GM18873 (cell line): ENCODE measurements around the gene IFITM2.
"Not testable (repeated sequence)": the region's sequence is repeated elsewhere in the genome, so short reads cannot be mapped to it uniquely, and the experiment has no call there.

ENCODE experiments used
- ATAC-seq: cut with Tn5 transposase; IDR thresholded peaks from one replicate; pipeline ENCODE4 v1.9.1; 2021; ENCODE audit warnings: mild to moderate bottlenecking, moderate library complexity, moderate number of reproducible peaks; ENCODE audit not compliant: unreplicated experiment, low FRiP score

IFITM2 gene

DNA sequence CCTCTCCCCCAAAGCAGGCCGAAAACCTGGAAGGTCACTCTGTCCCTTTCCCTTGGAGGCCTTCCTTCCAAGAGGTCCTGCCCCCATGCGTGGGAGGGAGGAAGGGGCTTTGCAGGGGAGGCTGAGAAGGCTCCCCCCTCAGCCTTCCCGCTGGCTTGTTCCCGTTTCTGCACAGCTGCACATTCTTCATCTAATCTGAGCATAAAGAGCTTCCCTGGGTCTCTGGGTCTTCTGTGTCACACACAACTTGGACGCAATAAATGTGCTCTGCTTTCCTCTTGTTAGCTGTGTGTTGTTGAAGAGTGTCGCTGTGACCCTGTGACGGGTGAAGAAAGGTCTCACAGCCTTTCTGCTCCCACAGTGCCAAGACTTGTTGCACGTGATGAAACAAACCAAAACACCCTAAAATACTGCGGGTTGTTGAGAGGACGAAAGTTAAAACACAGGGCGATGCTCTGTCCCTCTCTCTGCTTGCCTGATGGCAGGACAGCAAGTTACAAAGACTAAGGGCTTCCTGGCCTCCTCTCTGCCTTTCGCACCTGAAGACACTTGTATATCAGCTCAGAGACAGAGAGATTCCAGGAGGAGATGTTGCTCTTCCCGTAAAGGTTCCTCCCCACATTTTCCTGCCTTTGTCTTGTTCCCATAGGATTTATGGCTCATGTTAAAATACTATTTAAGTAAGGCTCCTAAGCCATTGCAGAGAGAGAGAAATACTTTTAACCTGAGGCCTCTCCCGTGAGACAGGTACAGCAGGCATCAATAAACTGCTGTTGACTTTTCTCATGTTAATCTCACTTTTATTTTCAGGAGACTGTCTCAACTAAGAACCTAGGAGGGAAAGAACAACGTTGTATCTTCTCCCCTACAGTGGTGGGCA is 28.4 kb downstream of the IFITM2 start:
- no peak for ATAC-seq

DNA sequence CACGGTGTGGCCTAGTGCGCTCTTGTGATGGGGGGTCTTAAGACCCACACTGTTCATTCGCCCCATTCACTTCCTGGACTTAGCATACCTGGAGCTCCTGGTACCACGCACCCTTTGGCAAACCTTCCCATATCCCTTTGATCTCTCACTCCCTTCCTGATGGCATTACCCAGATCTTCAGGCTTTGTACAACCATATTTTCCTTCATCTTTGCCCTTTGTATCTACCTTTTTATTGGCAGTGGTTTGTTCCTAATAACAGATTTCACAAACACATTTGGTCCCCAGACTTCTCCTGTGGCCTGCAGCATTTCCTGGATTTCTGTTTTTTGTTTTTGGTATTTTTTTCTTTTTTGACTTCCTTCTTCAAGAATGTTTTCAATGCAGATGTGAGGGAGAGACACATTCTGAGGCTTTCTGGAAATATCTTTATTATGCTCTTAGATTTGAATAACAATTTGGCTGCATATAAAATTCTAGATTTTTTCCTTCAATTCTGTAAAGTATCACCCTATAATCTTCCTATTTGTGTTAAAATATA is 29.1 kb downstream of the IFITM2 start:
- no peak for ATAC-seq

DNA sequence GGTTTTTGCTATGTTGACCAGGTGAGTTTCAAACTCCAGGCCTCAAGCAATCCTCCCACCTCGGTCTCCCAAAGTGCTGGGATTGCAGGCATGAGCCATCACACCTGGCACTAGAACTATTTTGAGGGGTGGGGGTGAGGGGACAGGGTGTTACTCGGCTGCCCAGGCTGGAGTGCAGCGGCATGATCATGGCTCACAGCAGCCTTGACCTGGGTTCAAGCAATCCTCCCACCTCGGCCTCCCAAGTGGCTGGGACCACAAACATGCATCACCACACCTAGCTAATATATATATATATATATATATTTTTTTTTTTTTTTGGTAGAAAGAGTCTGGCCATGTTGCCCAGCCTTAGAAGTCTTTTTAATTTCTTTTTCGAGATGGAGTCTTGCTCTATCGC is 30.1 kb downstream of the IFITM2 start:
- no peak for ATAC-seq

DNA sequence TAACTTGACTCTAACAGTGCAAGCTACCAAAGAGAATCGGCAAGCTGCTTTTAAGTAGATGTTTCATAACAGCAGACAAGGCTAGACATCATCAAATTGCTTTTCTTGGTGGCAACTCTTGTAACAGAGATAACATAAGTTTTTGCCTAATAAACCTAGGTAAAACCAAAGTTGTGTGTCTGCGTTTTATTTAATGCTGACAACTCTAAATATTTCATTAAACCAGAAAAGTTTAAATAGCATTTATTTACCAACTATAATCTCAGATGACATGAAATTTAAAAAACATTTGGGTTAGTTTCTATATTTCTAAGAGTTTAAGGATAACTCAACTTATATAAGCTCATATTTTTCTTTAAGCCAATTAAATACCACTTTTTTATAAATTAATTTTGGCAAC is 32.3 kb downstream of the IFITM2 start:
- ATAC-seq, result no peak

DNA sequence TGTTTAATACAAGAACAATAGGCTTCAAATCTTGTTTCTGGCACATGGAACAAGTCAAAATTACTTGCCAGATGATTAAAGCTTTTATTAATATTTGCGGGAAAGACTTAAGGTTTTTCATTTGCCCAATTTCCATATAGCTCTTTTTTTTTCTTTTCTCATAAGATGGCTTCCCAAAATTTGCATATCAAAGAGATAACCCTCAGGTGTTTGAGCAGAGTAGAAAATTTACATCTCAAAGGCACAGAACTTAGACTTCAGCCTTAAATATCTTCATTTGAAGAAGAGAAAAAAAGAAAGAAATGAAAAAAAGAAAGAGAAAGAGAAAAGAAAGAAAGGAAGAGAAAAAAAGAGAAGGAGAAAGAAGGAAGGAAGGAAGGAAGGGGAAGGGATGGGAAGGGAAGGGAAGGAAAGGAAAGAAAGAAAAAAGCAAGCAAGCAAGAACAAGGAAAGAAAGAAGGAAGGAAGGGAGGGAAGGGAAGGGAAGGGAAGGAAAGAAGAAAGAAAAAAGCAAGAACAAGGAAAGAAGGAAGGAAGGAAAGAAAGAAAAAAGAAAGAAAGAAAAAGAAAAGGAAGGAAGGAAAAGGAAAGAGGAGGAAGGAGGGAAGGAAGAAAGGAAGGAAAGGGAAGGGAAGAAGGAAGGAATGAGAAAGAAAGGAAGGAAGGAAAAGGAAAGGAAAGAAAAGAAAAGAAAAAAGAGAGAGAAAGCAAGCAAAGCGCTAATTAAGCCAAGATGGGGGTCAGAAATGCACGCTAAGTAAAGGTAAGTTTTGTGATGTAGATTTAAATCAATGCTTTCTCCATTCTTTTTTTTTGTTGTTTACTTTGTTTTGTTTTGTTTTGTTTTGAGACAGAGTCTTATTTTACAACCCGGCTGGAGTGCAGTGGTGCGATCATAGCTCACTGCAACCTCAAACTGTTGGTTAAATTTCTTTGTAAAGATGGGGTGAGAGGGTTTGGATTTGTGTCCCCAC is 33.2 kb downstream of the IFITM2 start:
- no peak for ATAC-seq

DNA sequence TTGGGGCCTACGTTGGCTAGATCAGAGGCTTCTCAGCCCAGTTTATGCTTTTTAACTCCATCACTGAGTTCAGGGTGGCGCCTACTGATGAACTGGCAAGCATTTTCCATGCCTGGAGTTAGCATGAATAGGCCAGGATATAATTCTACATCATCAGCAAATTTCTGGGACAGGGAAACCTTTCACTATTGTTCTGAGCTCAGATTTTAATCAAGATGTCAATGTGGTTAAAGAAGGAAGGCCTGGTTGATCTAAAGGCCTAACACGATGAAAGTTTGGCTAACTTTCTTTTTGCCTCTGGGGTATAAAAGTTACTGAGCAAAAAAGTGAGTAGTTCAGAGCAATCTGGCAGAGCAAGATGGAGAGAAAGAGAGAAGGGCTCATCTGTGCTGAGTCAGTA is 34.7 kb downstream of the IFITM2 start:
- no peak for ATAC-seq

DNA sequence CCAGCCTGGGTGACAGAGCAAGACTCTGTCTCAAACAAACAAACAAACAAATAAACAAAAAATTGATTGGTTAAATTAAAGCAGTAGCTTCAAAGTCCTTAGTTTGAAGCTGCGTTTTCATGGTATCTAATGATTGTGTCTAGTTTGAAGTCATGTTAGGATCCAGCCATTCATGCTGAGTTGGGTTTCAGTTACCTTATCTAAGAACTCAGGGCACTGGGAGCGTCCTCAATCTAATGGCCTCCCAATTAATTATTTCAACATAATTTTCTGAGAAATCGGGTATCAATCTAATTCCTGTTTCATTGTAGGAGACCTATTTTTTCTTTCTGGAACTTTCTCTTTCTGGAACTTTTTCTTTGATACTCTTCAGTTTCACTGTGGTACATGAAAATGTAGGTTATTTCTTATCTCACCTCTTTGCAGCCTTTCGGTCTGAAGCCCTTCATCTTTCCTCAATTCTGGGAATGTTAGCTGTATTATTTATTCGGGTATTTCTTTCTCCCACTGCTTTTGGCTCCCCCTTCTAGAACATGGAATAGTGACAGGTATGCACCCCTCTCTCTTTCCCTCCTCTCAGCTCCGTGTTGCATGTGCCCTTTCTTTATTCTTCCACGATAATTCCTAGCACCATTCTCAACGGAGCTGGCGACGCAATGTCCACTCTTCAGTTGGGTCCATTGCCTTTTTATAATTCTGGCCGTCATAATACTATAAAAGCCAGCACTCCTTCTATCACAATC is 37.4 kb downstream of the IFITM2 start:
- no peak for ATAC-seq

DNA sequence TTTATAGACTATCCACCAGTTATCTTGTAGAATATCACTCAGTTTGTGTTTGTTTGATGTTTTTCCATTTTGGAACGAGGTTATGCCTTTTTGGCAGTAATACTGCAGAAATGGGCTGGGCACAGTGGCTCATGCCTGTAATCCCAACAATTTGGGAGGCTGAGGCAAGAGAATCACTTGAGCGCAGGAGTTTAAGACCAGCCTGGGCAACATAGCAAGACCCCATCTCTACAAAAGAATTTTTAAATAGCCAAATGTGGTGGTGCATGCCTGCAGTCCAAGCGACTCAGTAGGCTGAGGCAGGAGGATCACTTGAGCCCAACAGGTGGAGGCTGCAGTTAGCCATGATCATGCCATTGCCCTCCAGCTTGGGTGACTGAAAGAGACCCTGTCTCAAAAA is 38.9 kb downstream of the IFITM2 start:
- no peak for ATAC-seq

DNA sequence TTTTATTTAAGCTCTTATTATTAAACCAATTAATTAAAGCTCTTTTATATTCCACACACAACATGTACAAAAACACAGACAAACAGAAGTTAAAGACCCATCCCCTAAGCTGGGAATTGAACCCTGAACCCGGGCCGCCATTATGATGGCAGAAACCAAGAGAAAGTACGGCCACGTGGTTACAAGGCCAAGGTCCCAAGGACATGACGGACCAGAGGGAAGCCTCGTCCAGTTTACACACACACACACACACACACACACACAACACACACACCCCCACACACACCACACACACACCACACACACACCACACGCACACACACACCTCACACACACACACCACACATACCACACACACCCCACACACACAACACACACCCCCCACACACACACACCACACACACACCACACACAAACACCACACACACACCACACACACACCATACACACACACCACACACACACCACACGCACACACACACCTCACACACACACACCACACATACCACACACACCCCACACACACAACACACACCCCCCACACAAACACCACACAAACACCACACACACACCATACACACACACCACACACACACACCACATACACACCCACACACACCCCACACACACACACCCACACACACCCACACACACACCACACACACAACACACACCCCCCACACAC is 41.8 kb downstream of the IFITM2 start:
- ATAC-seq, result not testable (repeated sequence)

DNA sequence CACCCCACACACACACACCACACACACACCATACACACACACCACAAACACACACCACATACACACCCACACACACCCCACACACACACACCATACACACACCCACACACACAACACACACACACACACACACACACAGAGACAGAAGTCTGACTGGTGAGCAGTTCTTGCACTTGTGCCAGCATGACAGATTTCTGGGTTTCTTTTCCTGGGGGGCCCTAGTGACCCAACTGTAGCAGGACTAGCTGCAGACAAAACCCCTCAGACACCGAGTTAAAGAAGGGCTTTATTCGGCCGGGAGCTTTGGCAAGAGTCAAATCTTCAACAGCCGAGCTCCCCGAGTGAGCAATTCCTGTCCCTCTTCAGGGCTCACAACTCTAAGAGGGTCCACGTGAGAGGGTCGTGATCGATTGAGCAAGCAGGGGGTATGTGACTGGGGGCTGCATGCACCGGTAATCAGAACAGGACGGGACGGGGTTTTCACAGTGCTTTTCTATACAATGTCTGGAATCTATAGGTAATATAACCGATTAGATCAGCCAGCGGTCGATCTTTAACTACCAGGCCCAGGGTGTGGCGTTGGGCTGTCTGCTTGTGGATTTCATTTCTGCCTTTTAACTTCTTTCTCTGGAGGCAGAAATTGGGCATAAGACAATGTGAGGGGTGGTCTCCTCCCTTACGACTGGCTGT is 42.6 kb downstream of the IFITM2 start:
- not testable (repeated sequence) for ATAC-seq

DNA sequence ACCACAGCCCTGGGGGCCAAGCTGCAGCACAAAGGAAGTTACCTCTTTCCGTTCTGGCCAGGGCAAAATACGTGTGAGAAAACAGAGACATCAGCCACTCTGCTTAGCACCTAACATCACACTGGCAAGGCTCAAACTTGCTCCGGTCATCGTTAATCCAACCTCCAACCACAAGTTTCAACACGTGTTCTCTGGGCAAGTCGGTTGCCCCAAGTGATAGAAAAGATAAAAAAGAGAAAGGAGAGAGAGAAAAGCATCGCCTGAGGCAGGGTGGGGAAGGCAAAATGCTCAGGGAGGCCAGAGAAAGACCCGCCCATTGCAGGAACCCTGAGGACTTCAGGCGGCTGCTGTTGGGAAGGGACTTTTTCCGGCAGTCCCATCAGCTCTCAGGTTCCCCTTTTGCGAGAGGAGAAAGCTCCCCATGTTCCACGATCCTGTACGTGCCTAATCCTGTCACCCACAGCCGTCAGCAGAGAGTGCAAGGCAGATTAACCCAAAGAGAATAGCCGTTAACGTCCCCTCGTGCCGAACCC is 43.2 kb downstream of the IFITM2 start:
- ATAC-seq, result no peak

DNA sequence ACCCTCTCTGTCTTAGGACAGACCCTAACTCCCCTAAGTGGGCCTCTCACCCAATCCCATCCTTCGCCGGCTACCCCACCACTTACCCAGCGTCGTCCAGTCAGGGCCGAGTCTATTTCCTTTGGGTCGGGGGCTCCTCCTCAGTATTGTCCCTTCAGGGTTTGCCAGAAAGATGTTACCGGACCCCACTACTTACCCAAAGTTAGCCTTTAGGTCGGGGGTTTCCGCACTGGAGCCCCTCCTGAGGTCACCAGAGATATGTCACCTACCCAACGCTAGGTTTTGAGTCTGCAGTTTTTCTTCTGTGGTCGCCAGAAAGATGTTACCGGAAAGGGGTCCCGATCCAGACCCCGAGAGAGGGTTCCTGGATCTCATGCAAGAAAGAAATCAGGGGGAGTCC is 43.8 kb downstream of the IFITM2 start:
- ATAC-seq, result no peak

DNA sequence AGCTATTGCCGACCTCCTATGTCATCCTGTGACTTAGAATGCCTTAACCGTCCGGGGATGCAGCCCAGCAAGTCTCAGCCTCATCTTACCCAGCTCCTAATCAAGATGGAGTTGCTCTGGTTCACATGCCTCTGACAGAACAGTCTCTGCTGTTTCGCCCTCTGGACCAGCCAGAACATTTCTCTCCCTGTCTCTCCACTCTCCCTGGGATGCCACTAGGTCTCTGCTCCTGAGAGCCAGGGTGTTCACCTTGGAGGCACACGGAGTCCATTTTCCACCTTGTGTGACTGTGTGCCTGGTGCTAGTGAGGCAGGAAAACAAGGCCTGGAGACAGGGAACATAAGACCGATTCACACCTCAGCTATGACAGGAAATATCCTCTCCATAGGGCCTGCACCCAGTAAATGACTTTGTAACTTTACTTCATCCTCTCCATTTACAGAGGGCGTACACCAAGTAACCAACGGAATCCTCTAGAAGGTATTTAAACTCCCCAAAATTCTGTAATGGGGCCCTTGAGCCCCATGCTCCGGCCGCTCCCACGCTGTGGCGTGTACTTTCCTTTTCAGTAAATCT is 44.9 kb downstream of the IFITM2 start:
- no peak for ATAC-seq

DNA sequence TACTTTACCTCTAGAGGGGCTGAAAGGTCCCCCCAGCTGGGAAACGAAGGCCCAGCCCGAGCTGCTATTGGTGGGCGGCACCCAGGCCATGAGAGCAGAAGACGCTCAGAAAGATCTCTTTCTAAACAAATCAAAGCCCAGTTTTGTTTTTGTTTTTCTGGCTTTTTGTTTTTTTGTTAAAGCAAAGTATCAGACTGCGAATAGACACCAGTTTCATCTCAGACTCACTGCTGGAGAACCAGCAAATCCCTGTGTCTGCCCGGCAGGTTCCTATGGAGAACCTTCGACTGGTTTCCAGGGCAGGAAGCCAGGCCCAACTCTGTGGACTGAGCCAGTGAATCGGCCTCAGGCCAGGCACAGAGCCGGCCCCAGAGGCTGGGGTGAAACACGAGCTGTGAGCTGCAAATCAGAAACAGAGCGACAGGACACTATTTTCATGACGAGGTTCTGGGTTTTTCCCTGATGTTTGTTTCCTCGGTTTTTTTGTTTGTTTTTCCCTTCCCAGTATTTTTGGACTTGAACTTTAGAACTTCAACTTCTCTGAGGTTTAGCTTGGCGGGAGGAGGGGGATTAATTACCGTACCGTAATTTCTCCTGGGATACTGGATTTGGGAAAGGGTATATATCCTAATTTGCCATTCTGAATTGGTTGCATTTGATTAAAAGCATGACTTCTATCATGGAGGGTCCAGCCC is 45.7 kb downstream of the IFITM2 start:
- ATAC-seq, result no peak

DNA sequence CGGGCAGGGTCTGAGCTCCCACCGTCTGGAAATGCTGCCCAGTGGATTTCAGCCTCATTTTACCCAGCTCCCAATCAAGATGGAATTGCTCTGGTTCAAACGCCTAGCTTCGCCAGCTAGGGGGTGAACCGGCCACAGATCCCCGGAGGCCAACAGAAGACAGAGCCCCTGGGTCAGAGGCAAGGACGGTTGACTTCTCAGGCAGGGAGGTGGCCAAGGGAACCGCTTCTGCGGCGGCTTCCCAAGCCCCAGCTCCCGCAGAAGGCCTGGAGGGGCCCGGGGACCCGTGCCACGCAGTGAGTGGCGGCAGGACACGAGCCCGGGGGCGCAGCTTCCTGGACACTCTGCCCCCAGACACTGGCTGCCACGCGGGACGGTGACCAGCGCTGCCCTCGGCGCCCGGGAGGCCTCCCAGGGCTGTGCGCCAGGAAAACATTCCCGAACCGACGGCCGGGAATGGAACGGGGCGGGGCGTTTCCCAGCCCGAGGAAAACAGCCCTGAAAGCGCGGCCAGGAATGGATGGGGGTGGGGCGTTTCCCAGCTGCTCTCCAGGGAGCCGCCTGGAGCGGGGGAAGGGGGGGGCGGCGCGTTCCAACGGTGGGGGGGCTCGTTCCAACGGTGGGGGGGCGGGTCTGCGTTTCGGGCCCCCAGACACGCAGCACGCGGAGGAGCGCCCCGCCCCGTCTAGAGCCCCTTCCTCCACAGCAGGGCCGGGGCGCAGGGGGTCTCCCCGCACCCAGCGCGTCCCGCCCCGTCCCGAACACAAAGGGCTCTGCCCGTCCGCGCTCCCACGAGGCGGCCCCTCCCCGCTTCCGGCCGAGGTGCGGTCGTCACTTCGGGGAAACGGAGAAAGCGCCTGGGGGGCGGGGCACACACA is 48.2 kb downstream of the IFITM2 start:
- ATAC-seq, result no peak

DNA sequence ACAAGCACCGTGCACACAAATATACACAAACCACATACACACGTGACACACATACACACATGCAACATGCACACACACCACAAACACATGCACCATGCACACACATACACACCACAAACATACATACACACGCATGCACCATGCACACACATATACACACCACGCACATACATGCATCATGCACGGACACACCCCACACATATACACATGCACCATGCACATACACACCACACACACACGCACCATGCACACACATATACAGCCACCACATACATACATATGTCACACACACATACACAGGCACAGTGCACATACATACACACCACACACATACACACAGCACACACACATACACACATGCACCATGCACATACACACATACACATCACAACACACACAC is 49.0 kb downstream of the IFITM2 start:
- no peak for ATAC-seq

DNA sequence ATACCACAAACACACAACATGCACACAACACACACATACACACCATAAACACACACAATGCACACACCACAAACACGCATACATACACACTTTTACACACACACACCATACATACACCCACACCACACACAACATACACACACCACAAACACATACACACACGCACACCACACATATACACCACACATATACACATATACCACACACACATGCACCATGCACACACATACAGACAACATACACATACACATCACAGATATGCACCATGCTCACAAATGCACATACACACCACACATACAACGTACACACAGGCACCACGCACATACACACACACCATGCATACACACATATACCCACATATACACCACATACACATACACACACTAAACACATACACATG is 50.0 kb downstream of the IFITM2 start:
- ATAC-seq, result no peak
